Kidney epithelial cell (primary cell): Measurements from ENCODE around the gene TLE1. TPM values are rescaled to one million over a fixed set of nuclear protein-coding genes. Genes with fewer than 3 reads are reported as not detected.

Experiments
- DNase-seq: peaks from one replicate; pipeline ENCODE4 v3.0.0-alpha.2; 2010; ENCODE audit warnings: low read depth
- H3K27me3 ChIP-seq: 2 replicates; pipeline ENCODE4 v1.6.0; 2011; ENCODE audit warnings: low read length; ENCODE audit not compliant: control insufficient read depth, insufficient read depth
- H3K36me3 ChIP-seq: 2 replicates; pipeline ENCODE4 v1.5.1; 2011; ENCODE audit warnings: low read length; ENCODE audit not compliant: control insufficient read depth, insufficient read depth
- H3K4me3 ChIP-seq: 2 replicates; pipeline ENCODE4 v1.5.1; 2011; ENCODE audit warnings: low read depth, mild to moderate bottlenecking, control low read depth, low read length
- total RNA-seq: library from RNA; depleted of rRNA; stranded (reverse); fragments of >200 nt; gene quantifications from 2 replicates; pipeline ENCODE4 v1.2.3, GENCODE V29; 2015
- TF ChIP-seq, protein P1 (sequence below): IDR thresholded peaks from 2 replicates; pipeline ENCODE4 v1.5.1; 2011; ENCODE audit warnings: mild to moderate bottlenecking, moderate library complexity, low read length, control low read depth, inconsistent platforms; ENCODE audit not compliant: insufficient read depth, poor library complexity, severe bottlenecking

Gene TLE1
- total RNA-seq, 1 donor from 2014 or later = 64.1 TPM

- H3K36me3 ChIP-seq = peaks cover 3% of the 10 kb centered on the region
- TF ChIP-seq, protein P1, sequence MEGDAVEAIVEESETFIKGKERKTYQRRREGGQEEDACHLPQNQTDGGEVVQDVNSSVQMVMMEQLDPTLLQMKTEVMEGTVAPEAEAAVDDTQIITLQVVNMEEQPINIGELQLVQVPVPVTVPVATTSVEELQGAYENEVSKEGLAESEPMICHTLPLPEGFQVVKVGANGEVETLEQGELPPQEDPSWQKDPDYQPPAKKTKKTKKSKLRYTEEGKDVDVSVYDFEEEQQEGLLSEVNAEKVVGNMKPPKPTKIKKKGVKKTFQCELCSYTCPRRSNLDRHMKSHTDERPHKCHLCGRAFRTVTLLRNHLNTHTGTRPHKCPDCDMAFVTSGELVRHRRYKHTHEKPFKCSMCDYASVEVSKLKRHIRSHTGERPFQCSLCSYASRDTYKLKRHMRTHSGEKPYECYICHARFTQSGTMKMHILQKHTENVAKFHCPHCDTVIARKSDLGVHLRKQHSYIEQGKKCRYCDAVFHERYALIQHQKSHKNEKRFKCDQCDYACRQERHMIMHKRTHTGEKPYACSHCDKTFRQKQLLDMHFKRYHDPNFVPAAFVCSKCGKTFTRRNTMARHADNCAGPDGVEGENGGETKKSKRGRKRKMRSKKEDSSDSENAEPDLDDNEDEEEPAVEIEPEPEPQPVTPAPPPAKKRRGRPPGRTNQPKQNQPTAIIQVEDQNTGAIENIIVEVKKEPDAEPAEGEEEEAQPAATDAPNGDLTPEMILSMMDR = no peak
- H3K4me3 ChIP-seq = no peak overlapping the region
- H3K27me3 ChIP-seq = no peaks in the 10 kb centered on the region
- DNase-seq = no peak
Observed at GRCh38 chr9:81584099-81584498, 105.2 kb downstream of the TLE1 start.

GRCh38 chr9:81581986-81582385 lies 107.4 kb downstream of the TLE1 start:
- TF ChIP-seq, protein P1 = no peak
- no peak for DNase-seq
- Histone ChIP-seq H3K4me3 (no peak overlapping the region), H3K36me3 (peaks cover 3% of the 10 kb centered on the region), H3K27me3 (no peaks in the 10 kb centered on the region)

DNA sequence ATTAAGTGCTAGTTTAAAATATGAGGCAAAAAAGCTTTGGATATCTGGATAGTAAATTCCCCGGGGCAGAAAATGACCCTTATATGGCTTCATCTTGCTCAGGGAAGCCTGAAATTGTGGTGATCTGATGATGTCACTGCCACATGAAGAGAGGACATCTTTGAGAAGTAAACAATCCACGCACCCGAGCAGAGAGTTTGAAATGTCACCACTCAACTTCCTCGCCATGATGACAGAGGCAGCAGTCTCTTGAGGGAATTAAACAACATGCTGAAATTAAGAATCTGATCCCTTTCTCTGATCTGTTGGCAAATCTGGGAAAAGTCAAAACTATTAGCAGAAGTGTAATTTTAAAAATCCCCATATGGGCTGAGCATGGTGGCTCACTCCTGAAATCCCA lies 110.0 kb downstream of the TLE1 start:
- no peaks in the 10 kb centered on the region for H3K27me3 ChIP-seq
- peaks cover 3% of the 10 kb centered on the region for H3K36me3 ChIP-seq
- DNase-seq = no peak
- H3K4me3 ChIP-seq = no peak overlapping the region
- TF ChIP-seq, protein P1 = no peak

DNA sequence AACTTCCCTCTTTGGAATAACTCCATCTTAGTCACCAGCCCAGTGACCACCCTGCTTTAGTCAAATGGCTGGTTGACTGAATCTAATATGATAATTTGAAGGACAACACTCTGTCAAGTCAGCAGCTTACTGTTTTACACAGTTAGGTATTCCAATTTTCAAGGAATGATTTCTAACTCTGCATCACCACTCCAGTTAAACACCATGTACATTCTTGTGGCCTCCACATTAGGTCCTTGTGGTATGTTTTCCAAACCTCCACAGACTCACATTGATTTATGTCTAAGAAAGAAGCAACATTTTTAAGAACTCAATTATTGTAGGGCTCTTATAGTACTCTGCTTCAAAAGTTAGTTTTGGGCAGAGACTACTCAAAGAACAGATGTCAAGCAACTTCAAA lies 110.7 kb downstream of the TLE1 start:
- TF ChIP-seq, protein P1 = no peak
- DNase-seq = no peak
- Histone ChIP-seq H3K27me3 (no peaks in the 10 kb centered on the region), H3K4me3 (no peak overlapping the region), H3K36me3 (peaks cover 1% of the 10 kb centered on the region)

- Histone ChIP-seq H3K27me3 (no peaks in the 10 kb centered on the region), H3K36me3 (no peaks in the 10 kb centered on the region), H3K4me3 (no peak overlapping the region)
- TF ChIP-seq, protein P1 = no peak
- DNase-seq = no peak
Observed at GRCh38 chr9:81575956-81576355, 113.4 kb downstream of the TLE1 start.

GRCh38 chr9:81574405-81574804 lies 114.9 kb downstream of the TLE1 start:
- DNase-seq = peak; percentile 89
- Histone ChIP-seq H3K27me3 (no peaks in the 10 kb centered on the region), H3K36me3 (no peaks in the 10 kb centered on the region), H3K4me3 (no peak overlapping the region)
- TF ChIP-seq, protein P1 = no peak
